Activated CD8-positive, alpha-beta memory T cell treated with anti-CD3 and anti-CD28 coated beads, Interleukin-2, amount 10 ng/mL, durations not matched to agents 7 days and 5 days (primary cell): ENCODE results near the gene SETD3. TPM values are rescaled to one million over a fixed set of nuclear protein-coding genes. Genes with fewer than 3 reads are reported as not detected.
"Not testable (repeated sequence)": the region's sequence is repeated elsewhere in the genome, so short reads cannot be mapped to it uniquely, and the experiment has no call there.

Source experiments
- ATAC-seq: fragments of 150-1000 bp; cut with Tn5 transposase; one replicate; pipeline ENCODE4 v1.10.0; 2021; ENCODE audit warnings: moderate library complexity
- CTCF ChIA-PET: fragments of 350-600 bp; sonication (Branson Sonifier 250); formaldehyde crosslinking; loops from one replicate; lab custom pipeline; 2021; ENCODE audit warnings: antibody characterized with exemption; lab: Charles Lee
- DNase-seq: peaks from one replicate; pipeline ENCODE4 v3.0.0-alpha.2; 2020
- H3K27ac Mint-ChIP-seq: one replicate; pipeline ENCODE4 v1.8.0; 2021; ENCODE audit warnings: mild to moderate bottlenecking, mixed read lengths
- H3K27me3 Mint-ChIP-seq: one replicate; pipeline ENCODE4 v1.8.0; 2021; ENCODE audit warnings: mixed read lengths
- H3K36me3 Mint-ChIP-seq: one replicate; pipeline ENCODE4 v1.8.0; 2021; ENCODE audit warnings: mild to moderate bottlenecking, mixed read lengths
- H3K4me1 Mint-ChIP-seq: one replicate; pipeline ENCODE4 v1.8.0; 2021; ENCODE audit warnings: mixed read lengths
- H3K4me3 Mint-ChIP-seq: one replicate; pipeline ENCODE4 v1.8.0; 2021; ENCODE audit warnings: mild to moderate bottlenecking, moderate library complexity, mixed read lengths
- H3K9me3 Mint-ChIP-seq: one replicate; pipeline ENCODE4 v1.8.0; 2022; ENCODE audit warnings: low read depth, mixed read lengths
- total RNA-seq, 2 experiments: library from RNA; stranded (reverse); gene quantifications; one replicate each; pipeline ENCODE4 v1.2.3, GENCODE V29; 2021

The SETD3 gene
- total RNA-seq, 2 experiments from 2014 or later = 53.9 to 61.4 TPM

GRCh38 chr14:99357151-99357915 lies 123.3 kb downstream of the SETD3 start:
- Mint-ChIP-seq H3K4me1 (no peaks in the 10 kb centered on the region), H3K27me3 (peaks cover 2% of the 10 kb centered on the region), H3K36me3 (no peaks in the 10 kb centered on the region), H3K4me3 (no peak overlapping the region), H3K9me3 (no peaks in the 10 kb centered on the region), H3K27ac (no peak overlapping the region)
- CTCF ChIA-PET = no interaction called here
- DNase-seq (no peak), ATAC-seq (no peak)

- DNase-seq (no peak), ATAC-seq (no peak)
- CTCF ChIA-PET = no interaction called here
- H3K27me3 Mint-ChIP-seq = peaks cover 2% of the 10 kb centered on the region
- no peaks in the 10 kb centered on the region for H3K4me1 Mint-ChIP-seq
- no peaks in the 10 kb centered on the region for H3K36me3 Mint-ChIP-seq
- no peak overlapping the region for H3K4me3 Mint-ChIP-seq
- no peak overlapping the region for H3K27ac Mint-ChIP-seq
- no peaks in the 10 kb centered on the region for H3K9me3 Mint-ChIP-seq
Measured at GRCh38 chr14:99356031-99356608, 124.5 kb downstream of the SETD3 start.

- H3K4me1 Mint-ChIP-seq = no peaks in the 10 kb centered on the region
- H3K27ac Mint-ChIP-seq = no peak overlapping the region
- ATAC-seq (no peak), DNase-seq (no peak)
- peaks cover 2% of the 10 kb centered on the region for H3K27me3 Mint-ChIP-seq
- CTCF ChIA-PET = no interaction called here
- H3K4me3 Mint-ChIP-seq = no peak overlapping the region
- no peaks in the 10 kb centered on the region for H3K36me3 Mint-ChIP-seq
- H3K9me3 Mint-ChIP-seq = no peaks in the 10 kb centered on the region
Measured at GRCh38 chr14:99354166-99354875, 126.3 kb downstream of the SETD3 start.

DNA sequence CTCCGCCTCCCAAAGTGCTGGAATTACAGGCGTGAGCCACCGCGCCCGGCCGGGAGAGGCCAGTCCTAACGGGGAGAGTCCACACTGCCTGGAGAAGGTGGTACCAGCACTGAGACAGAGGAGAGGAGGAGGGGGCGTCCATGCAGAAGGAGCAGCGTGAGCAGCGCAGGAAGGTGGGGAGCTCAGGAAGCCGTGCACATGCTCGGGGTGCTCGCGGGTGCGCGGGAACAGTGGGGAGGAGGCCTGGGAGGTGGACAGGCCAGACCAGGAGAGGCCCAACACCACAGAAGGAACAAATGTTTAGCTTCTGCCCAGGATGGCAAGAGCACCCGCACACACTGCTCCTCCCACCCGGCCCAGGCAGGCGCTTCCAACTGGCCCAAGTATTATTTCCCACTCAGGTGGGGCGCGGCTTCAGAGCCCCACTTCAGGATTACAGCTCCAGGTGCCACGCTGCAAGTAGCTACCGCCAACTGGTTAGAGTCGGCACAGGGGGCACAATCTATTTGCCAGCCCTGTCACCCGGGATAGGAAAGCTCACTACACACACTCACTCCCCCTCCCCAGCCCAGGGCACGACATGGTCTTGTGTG lies 127.9 kb downstream of the SETD3 start:
- Mint-ChIP-seq H3K9me3 (no peaks in the 10 kb centered on the region), H3K4me1 (no peaks in the 10 kb centered on the region), H3K36me3 (no peaks in the 10 kb centered on the region), H3K27ac (no peak overlapping the region), H3K27me3 (peaks cover 2% of the 10 kb centered on the region), H3K4me3 (no peak overlapping the region)
- ATAC-seq (no peak), DNase-seq (no peak)
- CTCF ChIA-PET = interaction anchor here (0.7 kb wide), 1 partner anchor 36 kb away, joined by 3 read pairs; no protein-coding TSS in a partner anchor

DNA sequence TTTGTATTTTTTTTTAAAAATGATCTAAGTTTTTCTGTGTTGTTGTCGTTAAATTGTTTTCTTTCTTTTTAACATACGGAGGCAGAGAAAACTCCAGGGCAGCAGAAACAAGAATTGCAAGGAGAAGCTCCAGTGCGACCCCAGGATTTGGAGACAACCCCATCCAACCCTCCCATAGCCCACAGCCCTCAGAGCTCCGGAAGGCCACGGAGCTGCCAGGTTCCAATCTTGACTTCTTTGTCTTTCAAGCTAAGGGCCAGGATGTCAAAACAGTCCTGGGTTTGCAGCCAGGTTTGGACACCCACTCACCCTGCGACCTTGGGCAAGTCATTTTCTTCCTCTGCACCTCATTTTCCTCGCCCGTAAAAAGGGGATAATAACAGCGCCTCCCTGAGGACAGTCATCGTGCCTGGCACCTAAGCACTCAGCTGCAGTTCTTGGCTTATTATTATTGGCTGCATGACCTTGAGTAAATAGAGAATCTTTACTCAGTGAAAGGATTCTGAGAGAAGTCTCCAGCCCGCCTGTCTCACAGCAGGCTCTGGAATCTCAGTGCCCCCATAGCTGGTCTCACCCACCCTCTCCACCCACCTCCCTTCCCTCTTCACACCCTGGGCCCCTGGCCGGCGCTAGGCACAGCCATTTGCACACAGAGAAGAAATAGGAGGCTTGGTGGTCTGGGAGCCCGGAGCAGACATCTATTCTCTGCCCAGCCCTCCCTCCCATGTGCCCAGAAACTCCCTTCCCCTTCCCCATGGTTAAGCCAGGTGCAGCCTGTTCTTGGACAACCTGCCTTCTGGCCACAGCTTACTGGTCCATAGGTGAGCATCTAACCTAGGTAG lies 129.3 kb downstream of the SETD3 start:
- Mint-ChIP-seq H3K9me3 (no peaks in the 10 kb centered on the region), H3K27me3 (peaks cover 4% of the 10 kb centered on the region), H3K36me3 (no peaks in the 10 kb centered on the region), H3K4me3 (no peak overlapping the region), H3K27ac (no peak overlapping the region), H3K4me1 (no peaks in the 10 kb centered on the region)
- ATAC-seq = no peak
- CTCF ChIA-PET = interaction anchor here (1.0 kb wide), 1 partner anchor 42 kb away, joined by 3 read pairs; no protein-coding TSS in a partner anchor
- DNase-seq = no peak

GRCh38 chr14:99350751-99351150 lies 129.9 kb downstream of the SETD3 start:
- Mint-ChIP-seq H3K4me1 (no peaks in the 10 kb centered on the region), H3K36me3 (no peaks in the 10 kb centered on the region), H3K9me3 (no peaks in the 10 kb centered on the region), H3K4me3 (no peak overlapping the region), H3K27me3 (peaks cover 7% of the 10 kb centered on the region), H3K27ac (no peak overlapping the region)
- DNase-seq (no peak), ATAC-seq (no peak)
- CTCF ChIA-PET = interaction anchor here (1.0 kb wide), 1 partner anchor 43 kb away, joined by 3 read pairs; no protein-coding TSS in a partner anchor

GRCh38 chr14:99349721-99350495 lies 130.8 kb downstream of the SETD3 start:
- Mint-ChIP-seq H3K9me3 (no peaks in the 10 kb centered on the region), H3K4me1 (no peaks in the 10 kb centered on the region), H3K36me3 (no peaks in the 10 kb centered on the region), H3K4me3 (no peak overlapping the region), H3K27ac (no peak overlapping the region), H3K27me3 (peaks cover 7% of the 10 kb centered on the region)
- no peak for DNase-seq
- ATAC-seq = no peak
- CTCF ChIA-PET = no interaction called here

GRCh38 chr14:99348816-99349614 lies 131.6 kb downstream of the SETD3 start:
- H3K4me1 Mint-ChIP-seq = no peaks in the 10 kb centered on the region
- DNase-seq (no peak), ATAC-seq (no peak)
- no peak overlapping the region for H3K4me3 Mint-ChIP-seq
- H3K9me3 Mint-ChIP-seq = no peaks in the 10 kb centered on the region
- H3K27me3 Mint-ChIP-seq = peaks cover 7% of the 10 kb centered on the region
- CTCF ChIA-PET = no interaction called here
- no peaks in the 10 kb centered on the region for H3K36me3 Mint-ChIP-seq
- no peak overlapping the region for H3K27ac Mint-ChIP-seq

DNA sequence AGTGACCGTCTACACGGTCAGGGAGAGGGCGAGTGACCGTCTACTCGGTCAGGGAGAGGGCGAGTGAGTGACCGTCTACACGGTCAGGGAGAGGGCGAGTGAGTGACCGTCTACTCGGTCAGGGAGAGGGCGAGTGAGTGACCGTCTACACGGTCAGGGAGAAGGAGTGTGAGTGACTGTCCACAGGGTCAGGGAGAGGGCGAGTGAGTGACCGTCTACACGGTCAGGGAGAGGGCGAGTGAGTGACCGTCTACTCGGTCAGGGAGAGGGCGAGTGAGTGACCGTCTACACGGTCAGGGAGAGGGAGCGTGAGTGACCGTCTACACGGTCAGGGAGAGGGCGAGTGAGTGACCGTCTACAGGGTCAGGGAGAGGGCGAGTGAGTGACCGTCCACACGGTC lies 132.4 kb downstream of the SETD3 start:
- ATAC-seq, DNase-seq, H3K4me3 Mint-ChIP-seq, H3K27ac Mint-ChIP-seq, H3K27me3 Mint-ChIP-seq, H3K4me1 Mint-ChIP-seq, CTCF ChIA-PET, H3K36me3 Mint-ChIP-seq, H3K9me3 Mint-ChIP-seq: not testable (repeated sequence)
